Neural crest cell (in vitro differentiated cells): ENCODE results near the gene KRTAP5-3. TPM values are rescaled to one million over a fixed set of nuclear protein-coding genes. Genes with fewer than 3 reads are reported as not detected.

ENCODE experiments used
- DNase-seq: peaks from one replicate; pipeline ENCODE4 v3.0.0; 2021; ENCODE audit warnings: low read depth, mixed read lengths, low spot score
- H3K27ac Mint-ChIP-seq: one replicate; pipeline ENCODE4 v1.8.0; 2021; ENCODE audit warnings: mild to moderate bottlenecking, mixed read lengths; ENCODE audit not compliant: unreplicated experiment
- H3K27me3 Mint-ChIP-seq: 2 replicates; pipeline ENCODE4 v1.8.0; 2021; ENCODE audit warnings: low read depth, mild to moderate bottlenecking, mixed read lengths
- H3K36me3 Mint-ChIP-seq: 2 replicates; pipeline ENCODE4 v1.8.0; 2021; ENCODE audit warnings: low read depth, mild to moderate bottlenecking, mixed read lengths
- H3K4me1 Mint-ChIP-seq: 2 replicates; pipeline ENCODE4 v1.8.0; 2021; ENCODE audit warnings: mixed read lengths
- H3K4me3 Mint-ChIP-seq: one replicate; pipeline ENCODE4 v1.8.0; 2021; ENCODE audit warnings: mild to moderate bottlenecking, mixed read lengths
- H3K9me3 Mint-ChIP-seq: 2 replicates; pipeline ENCODE4 v1.8.0; 2021; ENCODE audit warnings: mixed read lengths
- total RNA-seq: library from RNA; stranded (reverse); gene quantifications from 2 replicates; pipeline ENCODE4 v1.2.1, GENCODE V29; 2021
- TF ChIP-seq, protein P1 (sequence below): fragments of 200-600 bp; sonication (generic); conservative IDR thresholded peaks from 2 replicates; pipeline ENCODE4 v1.5.0; 2021; ENCODE audit warnings: antibody characterized with exemption, mild to moderate bottlenecking

Gene KRTAP5-3
- total RNA-seq, 1 donor from 2014 or later: not detected

DNA sequence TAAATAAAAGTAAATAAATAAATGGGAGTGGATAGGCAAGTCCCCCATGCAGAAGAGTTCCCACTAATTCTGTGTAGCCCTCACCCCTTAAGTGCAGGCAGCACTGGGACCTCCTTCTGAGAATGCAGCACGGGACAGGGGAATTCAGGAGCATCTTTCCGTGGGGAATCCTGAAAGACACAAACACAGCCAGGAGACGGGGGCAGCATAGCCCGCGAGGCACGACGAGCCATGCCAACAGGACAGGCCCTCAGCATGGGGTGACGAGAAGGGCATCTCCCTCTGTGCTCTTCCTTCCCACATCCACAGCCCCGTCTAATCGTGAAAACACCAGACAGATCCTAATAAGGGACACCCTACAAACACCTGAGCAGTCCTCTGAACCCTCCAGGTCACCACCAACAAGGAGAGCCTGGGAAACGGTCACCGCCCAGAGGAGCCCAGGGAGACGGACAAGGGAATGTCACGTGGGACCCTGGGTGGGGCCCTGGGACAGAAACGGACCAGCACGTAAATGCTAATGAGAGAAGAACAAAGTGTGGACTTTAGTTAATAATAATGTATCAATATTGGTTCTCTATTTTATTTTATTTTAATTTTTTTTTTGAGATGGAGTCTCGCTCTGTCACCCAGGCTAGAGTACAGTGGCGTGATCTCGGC is 28.2 kb upstream of the KRTAP5-3 start:
- TF ChIP-seq, protein P1, sequence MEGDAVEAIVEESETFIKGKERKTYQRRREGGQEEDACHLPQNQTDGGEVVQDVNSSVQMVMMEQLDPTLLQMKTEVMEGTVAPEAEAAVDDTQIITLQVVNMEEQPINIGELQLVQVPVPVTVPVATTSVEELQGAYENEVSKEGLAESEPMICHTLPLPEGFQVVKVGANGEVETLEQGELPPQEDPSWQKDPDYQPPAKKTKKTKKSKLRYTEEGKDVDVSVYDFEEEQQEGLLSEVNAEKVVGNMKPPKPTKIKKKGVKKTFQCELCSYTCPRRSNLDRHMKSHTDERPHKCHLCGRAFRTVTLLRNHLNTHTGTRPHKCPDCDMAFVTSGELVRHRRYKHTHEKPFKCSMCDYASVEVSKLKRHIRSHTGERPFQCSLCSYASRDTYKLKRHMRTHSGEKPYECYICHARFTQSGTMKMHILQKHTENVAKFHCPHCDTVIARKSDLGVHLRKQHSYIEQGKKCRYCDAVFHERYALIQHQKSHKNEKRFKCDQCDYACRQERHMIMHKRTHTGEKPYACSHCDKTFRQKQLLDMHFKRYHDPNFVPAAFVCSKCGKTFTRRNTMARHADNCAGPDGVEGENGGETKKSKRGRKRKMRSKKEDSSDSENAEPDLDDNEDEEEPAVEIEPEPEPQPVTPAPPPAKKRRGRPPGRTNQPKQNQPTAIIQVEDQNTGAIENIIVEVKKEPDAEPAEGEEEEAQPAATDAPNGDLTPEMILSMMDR: no peak
- Mint-ChIP-seq H3K36me3 (no peaks in the 10 kb centered on the region), H3K27me3 (peaks cover 16% of the 10 kb centered on the region), H3K9me3 (no peaks in the 10 kb centered on the region), H3K27ac (no peak overlapping the region), H3K4me1 (no peaks in the 10 kb centered on the region), H3K4me3 (no peak overlapping the region)
- no peak for DNase-seq

DNA sequence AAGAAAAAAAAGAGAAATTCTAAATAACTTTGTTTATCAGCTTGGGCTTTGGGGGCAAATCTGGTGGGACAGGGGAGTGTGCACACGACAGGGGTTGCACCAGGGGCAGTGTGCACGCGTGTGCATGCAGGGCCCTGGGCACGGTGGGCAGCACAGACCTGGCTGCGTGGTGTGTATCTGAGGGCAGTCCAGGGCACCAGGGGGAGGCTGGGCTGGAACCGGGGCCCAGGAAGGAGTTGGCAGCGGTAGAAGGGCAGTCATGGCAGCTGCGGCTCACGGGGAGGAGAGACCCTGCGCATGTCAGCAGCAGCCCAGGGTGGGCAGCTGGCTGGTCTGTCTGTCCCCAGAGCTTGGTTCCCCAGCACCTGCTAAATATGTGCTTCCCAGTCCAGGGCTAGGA is 25.6 kb upstream of the KRTAP5-3 start:
- Mint-ChIP-seq H3K9me3 (no peaks in the 10 kb centered on the region), H3K4me3 (no peak overlapping the region), H3K4me1 (no peaks in the 10 kb centered on the region), H3K36me3 (no peaks in the 10 kb centered on the region), H3K27me3 (peaks cover 19% of the 10 kb centered on the region), H3K27ac (no peak overlapping the region)
- TF ChIP-seq, protein P1: no peak
- DNase-seq: no peak

DNA sequence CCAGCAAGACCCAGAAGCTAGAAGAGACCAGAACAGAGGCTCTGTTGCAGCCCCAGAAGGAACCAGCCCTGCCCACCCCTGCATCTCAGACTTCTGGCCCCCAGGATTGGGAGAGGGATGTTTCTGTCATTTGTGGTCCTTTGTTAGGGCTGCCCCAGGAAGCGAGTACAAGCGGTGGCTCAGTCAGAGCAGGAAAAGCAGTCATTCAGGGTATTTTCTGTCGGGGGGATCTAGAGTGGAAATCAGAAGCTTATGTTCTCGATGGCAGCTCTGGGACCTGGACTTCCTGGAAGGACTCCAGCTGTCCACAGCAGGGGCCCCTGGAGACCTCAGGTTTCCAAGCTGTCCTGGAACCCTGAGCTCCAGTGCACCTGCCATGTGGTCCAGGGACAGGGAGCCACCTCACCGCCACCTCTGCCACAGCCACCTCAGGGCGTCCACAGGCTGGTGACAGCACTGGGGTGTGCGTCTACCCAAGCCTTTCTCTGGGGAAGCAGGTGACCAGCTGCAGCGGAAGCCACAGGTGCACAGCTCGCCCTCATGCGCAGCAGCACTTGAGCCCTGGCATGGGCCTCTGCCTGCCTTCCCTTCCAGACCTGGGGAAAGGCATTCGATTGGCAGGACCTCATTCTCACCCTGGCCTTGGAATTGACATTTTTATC is 23.9 kb upstream of the KRTAP5-3 start:
- TF ChIP-seq, protein P1: no peak
- Mint-ChIP-seq H3K27me3 (peaks cover 22% of the 10 kb centered on the region), H3K27ac (no peak overlapping the region), H3K9me3 (no peaks in the 10 kb centered on the region), H3K36me3 (no peaks in the 10 kb centered on the region), H3K4me3 (no peak overlapping the region), H3K4me1 (no peaks in the 10 kb centered on the region)
- no peak for DNase-seq

DNA sequence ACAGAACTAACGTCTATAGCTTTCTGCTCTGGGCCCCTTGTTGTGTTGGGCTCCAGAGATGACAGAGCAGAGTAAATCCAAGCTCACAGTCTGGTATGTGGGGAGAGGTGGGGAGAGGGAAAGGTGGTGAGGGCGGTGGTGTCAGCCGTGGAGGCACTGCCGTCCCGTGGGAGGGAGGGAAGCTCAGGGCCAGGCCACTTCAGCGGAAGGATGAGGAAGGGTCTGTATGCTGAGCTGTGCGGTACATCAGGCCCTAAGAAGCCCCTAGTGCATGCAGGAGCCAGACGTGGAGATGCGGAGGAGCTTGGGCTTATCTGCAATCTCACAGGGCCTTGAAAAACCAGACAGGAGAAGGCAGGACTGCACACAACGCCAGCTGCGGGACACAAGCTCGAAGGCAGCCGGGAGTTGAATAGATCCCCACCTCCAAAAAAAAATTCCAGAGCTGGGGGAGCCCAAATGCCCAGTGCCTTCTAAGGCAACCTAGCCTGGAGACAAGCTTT is 22.9 kb upstream of the KRTAP5-3 start:
- no peaks in the 10 kb centered on the region for H3K9me3 Mint-ChIP-seq
- no peaks in the 10 kb centered on the region for H3K36me3 Mint-ChIP-seq
- H3K4me3 Mint-ChIP-seq: no peak overlapping the region
- no peaks in the 10 kb centered on the region for H3K4me1 Mint-ChIP-seq
- DNase-seq: no peak
- peaks cover 24% of the 10 kb centered on the region for H3K27me3 Mint-ChIP-seq
- H3K27ac Mint-ChIP-seq: no peak overlapping the region
- TF ChIP-seq, protein P1: no peak

DNA sequence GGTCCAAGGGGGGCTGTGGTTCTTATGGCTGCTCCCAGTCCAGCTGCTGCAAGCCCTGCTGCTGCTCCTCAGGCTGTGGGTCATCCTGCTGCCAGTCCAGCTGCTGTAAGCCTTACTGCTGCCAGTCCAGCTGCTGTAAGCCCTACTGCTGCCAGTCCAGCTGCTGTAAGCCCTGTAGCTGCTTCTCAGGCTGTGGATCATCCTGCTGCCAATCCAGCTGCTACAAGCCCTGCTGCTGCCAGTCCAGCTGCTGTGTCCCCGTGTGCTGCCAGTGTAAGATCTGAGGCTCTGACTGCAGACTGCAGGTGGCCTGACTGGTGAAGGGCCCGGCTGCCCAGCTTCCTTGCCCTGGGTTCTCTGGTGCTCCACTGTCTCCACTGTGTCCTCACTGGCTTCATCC is 22.0 kb upstream of the KRTAP5-3 start:
- DNase-seq: no peak
- no peaks in the 10 kb centered on the region for H3K9me3 Mint-ChIP-seq
- peaks cover 24% of the 10 kb centered on the region for H3K27me3 Mint-ChIP-seq
- TF ChIP-seq, protein P1: no peak
- H3K4me1 Mint-ChIP-seq: no peaks in the 10 kb centered on the region
- no peak overlapping the region for H3K27ac Mint-ChIP-seq
- no peak overlapping the region for H3K4me3 Mint-ChIP-seq
- H3K36me3 Mint-ChIP-seq: no peaks in the 10 kb centered on the region
